Measurements from ENCODE around the gene MIOX. TPM values are rescaled to one million over a fixed set of nuclear protein-coding genes. Genes with fewer than 3 reads are reported as not detected.

Gene MIOX
- total RNA-seq, 4 donors from 2014 or later, result 2.1 to 11.3 (median 4.7) TPM

DNA sequence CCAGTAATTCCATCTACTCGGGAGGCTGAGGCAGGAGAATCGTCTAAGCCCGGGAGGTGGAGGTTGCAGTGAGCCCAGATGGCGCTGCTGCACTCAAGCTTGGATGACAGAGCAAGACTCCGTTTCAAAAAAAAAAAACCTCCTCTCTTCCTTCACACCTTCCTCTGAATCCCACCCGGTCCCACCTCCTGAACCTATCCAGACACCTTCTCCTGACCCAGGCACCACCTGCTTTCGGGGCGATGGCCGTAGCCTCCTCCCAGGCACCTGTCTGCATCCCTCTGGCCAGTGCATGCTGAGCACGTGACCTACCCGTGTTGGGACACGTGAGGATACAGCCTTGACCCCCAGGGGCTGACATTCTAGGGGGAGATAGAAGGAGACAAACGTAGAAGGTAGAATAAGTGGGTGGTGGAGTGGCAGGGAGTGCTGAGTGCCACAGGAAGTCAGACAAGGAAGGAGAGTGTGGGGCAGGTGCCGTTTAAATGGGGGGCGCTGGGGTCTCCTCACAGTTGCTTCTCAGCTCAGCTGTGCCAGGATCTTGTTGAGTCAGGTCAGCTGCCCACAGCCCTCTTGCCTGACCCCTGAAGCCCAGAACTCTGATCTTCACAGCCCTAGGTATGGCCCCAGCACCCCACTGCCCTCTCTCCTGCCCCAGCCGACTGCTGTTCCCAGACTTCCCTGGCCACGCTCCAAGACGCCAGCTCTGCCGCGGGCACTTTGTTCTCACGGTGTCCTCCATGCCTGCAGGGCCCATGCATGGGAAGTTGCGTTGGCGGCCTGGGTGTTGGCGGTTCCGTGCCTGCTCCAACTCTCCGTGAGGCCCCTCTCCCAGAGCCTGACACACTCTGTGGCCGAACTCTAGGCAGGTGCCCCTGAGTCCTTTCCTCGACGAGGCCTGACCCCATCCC lies 1.2 kb upstream of the MIOX start:
- peak; percentile 89 to 90 for DNase-seq
- Histone ChIP-seq H3K27me3 (no peaks in the 10 kb centered on the region), H3K36me3 (no peaks in the 10 kb centered on the region), H3K4me3 (replicated peaks in 1 of 3) (no peak overlapping the region), H3K27ac (peak overlapping the region; percentile 80 to 92 (median 86)), H3K9me3 (no peaks in the 10 kb centered on the region), H3K4me1 (peaks cover 48 to 73% of the 10 kb centered on the region in 2 donors)
- 57 to 61% methylated on average over 25 to 28 of the region's 29 CpGs for WGBS, 2 donors
- TF ChIP-seq POLR2A (IDR thresholded peaks at IDR 0.05), result no peak
- TF ChIP-seq, protein P1, sequence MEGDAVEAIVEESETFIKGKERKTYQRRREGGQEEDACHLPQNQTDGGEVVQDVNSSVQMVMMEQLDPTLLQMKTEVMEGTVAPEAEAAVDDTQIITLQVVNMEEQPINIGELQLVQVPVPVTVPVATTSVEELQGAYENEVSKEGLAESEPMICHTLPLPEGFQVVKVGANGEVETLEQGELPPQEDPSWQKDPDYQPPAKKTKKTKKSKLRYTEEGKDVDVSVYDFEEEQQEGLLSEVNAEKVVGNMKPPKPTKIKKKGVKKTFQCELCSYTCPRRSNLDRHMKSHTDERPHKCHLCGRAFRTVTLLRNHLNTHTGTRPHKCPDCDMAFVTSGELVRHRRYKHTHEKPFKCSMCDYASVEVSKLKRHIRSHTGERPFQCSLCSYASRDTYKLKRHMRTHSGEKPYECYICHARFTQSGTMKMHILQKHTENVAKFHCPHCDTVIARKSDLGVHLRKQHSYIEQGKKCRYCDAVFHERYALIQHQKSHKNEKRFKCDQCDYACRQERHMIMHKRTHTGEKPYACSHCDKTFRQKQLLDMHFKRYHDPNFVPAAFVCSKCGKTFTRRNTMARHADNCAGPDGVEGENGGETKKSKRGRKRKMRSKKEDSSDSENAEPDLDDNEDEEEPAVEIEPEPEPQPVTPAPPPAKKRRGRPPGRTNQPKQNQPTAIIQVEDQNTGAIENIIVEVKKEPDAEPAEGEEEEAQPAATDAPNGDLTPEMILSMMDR (IDR thresholded peaks at IDR 0.05), result no peak
- intact Hi-C loops (cut with DNase I), result no loop called here

- H3K4me3 ChIP-seq (replicated peaks in 1 of 3), result no peak overlapping the region
- H3K4me1 ChIP-seq, result peaks cover 40 to 61% of the 10 kb centered on the region in 2 donors
- no peaks in the 10 kb centered on the region for H3K9me3 ChIP-seq
- no peaks in the 10 kb centered on the region for H3K27me3 ChIP-seq
- no peak for DNase-seq
- H3K36me3 ChIP-seq, result no peaks in the 10 kb centered on the region
- no peak for TF ChIP-seq POLR2A (IDR thresholded peaks at IDR 0.05)
- TF ChIP-seq, protein P1 (IDR thresholded peaks at IDR 0.05), result no peak
- intact Hi-C loops (cut with DNase I), result no loop called here
- WGBS, 2 donors, result 66 to 83% methylated on average over 4 to 22 of the region's 23 CpGs
- peak overlapping the region; percentile 80 to 92 (median 86) for H3K27ac ChIP-seq
Measured at GRCh38 chr22:50487290-50488005, 789 bp downstream of the MIOX start.

- DNase-seq, result no peak
- no peaks in the 10 kb centered on the region for H3K27me3 ChIP-seq
- intact Hi-C loops (cut with DNase I), result no loop called here
- H3K4me1 ChIP-seq, result peaks cover 37 to 57% of the 10 kb centered on the region in 2 donors
- peak overlapping the region in 1 of 3 donors; percentile 92 for H3K27ac ChIP-seq
- H3K9me3 ChIP-seq, result no peaks in the 10 kb centered on the region
- WGBS, 2 donors, result 78 to 80% methylated on average over 7 to 9 of the region's 18 CpGs
- H3K4me3 ChIP-seq (replicated peaks in 1 of 3), result no peak overlapping the region
- H3K36me3 ChIP-seq, result no peaks in the 10 kb centered on the region
- TF ChIP-seq POLR2A (IDR thresholded peaks at IDR 0.05), result no peak
- TF ChIP-seq, protein P1 (IDR thresholded peaks at IDR 0.05), result no peak
Measured at GRCh38 chr22:50488006-50488677, 1.5 kb downstream of the MIOX start.

DNA sequence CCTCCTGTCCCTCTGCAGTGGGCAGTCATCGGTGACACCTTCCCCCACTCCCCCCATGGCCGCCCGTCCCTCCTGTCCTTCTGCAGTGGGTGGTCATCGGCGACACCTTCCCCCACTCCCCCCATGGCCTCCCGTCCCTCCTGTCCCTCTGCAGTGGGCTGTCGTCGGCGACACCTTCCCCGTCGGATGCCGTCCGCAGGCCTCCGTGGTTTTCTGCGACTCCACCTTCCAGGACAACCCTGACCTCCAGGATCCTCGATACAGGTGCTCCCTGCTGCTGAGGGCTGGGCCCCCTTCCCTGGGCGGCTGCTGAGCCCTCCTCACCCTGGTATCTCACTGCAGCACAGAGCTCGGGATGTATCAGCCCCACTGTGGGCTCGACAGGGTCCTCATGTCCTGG lies 2.2 kb downstream of the MIOX start:
- Histone ChIP-seq H3K27ac (no peak overlapping the region), H3K27me3 (no peaks in the 10 kb centered on the region), H3K9me3 (no peaks in the 10 kb centered on the region), H3K36me3 (no peaks in the 10 kb centered on the region), H3K4me1 (peaks cover 29 to 49% of the 10 kb centered on the region in 2 donors), H3K4me3 (replicated peaks in 1 of 3) (no peak overlapping the region)
- TF ChIP-seq, protein P1 (IDR thresholded peaks at IDR 0.05), result no peak
- TF ChIP-seq POLR2A (IDR thresholded peaks at IDR 0.05), result no peak
- DNase-seq, result no peak
- 82 to 88% methylated on average over 17 to 19 of the region's 19 CpGs for WGBS, 2 donors
- intact Hi-C loops (cut with DNase I), result no loop called here
